Activated naive CD4-positive, alpha-beta T cell treated with anti-CD3 and anti-CD28 coated beads, Interleukin-2, amount 50 U/mL, for 16 hours (primary cell): ENCODE data around the gene CDH22.

Experiments
- DNase-seq: peaks from one replicate; pipeline ENCODE4 v3.0.0-alpha.2; 2020

Gene CDH22

DNA sequence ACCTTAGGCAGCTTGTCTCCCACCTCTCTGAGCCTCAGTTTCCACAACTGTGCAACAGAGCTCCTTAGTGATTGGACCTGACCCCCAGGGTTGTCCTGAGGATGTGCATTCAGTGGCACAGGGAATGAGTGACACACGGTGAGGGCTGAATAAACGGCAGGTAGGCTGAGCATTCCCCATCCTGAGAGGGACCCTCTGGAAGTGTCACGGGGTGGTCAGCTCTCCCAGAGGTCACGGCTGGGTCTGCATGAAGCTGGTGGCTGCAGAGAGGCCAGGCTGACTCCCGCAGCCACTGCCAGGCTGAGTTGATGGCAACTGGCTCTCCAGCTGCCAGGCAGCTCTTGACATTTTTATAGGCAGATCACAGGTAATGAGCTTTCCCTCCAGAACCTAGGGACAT is 147.6 kb downstream of the CDH22 start:
- no peak for DNase-seq

GRCh38 chr20:46159101-46159897 is 149.0 kb downstream of the CDH22 start:
- DNase-seq: no peak

GRCh38 chr20:46158476-46158987 is 149.8 kb downstream of the CDH22 start:
- DNase-seq: no peak

DNA sequence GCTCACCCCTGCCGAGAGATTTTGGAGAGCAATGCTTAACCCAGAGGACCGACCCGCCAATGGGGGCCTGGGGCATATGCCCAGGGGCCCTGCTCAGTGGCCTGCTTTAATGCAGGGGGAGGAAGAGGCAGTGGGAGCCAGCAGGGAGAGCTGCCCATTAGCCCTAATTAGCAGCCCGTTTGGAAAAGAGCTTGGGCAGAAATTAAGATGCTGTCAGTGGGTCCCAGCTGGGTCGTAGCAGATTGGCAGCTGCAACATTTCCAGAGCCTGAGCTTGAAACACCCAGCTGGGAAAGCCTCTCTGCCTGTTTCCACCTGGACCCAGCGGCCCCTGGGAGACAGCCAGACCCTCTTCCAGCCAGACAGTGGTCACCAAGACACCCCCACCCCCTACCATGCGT is 150.7 kb downstream of the CDH22 start:
- no peak for DNase-seq

DNA sequence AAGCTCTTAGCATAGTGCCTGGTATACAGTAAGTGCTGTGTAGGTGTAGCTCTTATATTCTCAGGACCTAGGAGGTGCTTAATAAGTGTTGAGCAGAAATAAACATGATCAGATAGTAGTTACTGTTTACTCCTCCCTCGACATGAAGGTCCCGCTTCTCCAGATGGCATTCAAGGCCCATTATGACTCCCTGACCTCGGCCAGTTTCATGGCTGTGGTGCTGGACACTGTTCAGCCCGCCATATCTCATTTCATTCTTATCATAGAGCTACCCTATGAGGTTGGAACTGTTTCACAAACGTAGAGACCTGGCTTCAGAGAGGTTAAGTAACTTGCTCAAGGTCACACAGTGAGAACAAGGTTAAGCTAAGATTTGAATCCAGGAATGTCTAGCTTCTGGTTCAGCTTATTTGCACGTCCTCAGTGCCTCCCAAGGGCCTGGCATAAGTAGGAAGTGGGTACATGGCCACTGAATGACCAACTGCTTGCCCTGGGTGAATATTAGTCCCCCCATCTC is 151.2 kb downstream of the CDH22 start:
- DNase-seq: no peak

DNA sequence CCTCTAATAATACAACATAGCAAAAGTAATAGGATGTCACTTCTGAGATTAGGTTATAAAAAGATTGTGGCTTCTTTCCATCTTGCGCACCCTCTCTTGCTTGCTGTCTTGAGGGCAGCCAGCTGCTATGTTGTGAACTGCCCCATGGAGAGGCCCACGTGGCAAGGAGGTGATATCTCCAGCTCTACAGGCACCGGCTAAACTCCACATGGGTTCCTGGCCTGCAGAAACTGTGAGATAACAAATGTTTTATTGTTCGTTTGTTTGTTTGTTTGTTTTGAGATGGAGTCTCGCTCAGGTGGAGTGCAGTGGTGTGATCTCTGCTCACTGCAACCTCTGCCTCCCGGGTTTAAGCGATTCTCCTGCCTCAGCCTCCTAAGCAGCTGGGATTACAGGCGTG is 152.2 kb downstream of the CDH22 start:
- no peak for DNase-seq

GRCh38 chr20:46154796-46155195 is 153.5 kb downstream of the CDH22 start:
- DNase-seq: no peak

- no peak for DNase-seq
These were observed 154.0 kb downstream of the CDH22 start for GRCh38 chr20:46154305-46154704.

GRCh38 chr20:46152824-46153586 is 155.3 kb downstream of the CDH22 start:
- no peak for DNase-seq

DNA sequence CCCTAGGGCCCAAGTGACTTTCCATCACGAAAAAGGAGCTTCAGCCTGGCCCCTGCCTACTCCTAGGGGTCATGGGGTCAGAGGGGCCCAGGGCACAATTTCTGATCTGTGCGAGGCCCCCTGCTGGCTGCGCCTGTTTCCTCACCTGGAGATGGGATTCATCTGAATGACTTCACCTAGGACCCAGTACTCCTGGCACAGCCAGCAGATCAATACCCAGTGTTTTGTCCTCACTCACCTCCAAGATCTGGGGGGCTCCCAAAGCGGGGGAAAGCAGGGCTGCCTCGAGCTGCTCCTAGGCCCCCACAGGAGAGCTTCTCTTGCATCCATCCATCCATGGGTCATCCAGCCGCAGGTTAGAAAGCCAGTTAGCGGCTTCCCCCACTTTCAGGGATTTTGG is 156.4 kb downstream of the CDH22 start:
- no peak for DNase-seq

DNA sequence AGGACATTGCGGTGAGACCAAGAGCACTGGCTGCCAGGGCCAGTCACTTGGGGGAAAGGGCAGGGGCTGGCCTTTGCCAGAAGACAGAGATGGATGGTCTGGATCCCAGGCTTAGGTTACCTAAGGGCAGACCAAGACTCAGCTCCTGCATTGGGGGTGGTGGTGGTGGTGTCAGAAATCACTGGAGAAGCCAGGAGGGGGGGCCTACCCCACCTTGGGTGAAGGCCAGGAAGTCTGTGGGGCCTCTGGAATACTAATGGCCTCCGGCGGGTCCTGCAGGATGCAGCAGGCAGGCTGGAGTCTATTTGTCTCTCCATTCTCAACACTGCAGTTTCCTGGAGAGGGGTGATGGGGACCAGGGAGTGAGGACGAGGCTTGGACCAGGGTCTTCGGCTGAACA is 157.4 kb downstream of the CDH22 start:
- no peak for DNase-seq

- no peak for DNase-seq
These were observed 159.7 kb downstream of the CDH22 start for GRCh38 chr20:46148313-46149208.

- DNase-seq: no peak
These were observed 162.6 kb downstream of the CDH22 start for GRCh38 chr20:46145713-46146112.

DNA sequence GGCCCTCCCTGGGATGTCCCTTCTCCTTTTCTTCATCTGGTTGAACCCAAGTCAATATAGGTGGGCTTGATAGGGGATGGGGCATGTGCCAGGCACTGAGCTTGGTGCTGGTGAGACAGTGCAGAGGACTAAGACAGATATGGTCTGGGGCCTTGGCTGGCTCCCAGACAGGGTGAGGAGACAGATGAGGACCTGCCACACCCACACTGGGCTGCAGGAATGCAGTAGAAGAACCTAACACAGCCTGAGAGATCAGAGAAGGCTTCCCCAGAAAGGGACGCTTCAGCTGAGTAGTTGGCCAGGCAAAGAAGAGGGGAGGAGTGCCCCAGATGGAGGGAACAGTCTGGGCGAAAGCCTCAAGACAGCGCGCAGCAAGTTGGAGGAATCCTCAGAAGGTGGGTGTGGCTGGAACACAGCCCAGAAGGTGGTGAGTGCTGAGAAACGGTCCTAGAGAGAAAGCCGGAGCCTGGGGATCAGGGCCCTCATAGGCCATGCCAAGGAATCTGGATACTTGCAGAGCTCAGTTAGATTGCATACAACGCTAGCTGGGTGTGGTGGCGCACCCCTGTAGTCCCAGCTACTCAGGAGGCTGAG is 163.8 kb downstream of the CDH22 start:
- DNase-seq: no peak

- no peak for DNase-seq
These were observed 166.2 kb downstream of the CDH22 start for GRCh38 chr20:46142124-46142523.

- DNase-seq: no peak
These were observed 168.3 kb downstream of the CDH22 start for GRCh38 chr20:46139908-46140482.

DNA sequence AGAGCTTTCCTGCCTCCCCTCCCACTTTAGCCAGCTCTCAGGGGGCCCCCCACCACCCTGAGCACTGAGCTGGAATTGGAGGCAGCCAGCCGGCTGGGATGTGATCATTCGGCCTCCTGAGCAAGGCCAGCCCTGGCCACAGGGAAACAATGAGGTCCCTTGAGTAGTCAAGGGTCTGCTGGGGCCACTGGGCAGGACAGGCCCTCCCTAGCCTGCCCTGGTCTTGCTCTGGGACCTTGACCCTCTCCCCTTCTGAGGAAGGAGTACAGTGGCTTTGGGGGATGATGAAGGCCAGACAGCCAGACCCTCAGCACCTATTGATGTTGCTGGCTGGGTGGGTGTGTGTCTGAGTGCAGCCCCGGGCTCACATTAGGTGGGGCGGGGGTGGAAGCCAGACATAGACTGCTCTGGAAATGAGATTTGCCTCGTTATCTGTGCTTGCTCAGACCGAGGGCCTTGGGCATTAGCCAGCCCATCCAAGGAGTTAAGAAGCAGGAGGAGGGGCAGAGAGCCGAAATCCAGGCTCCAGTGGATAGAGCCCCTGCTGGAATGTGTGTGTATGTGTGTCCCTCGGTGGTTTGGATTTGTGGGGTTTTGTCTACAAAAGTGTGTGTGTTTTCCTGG is 168.9 kb downstream of the CDH22 start:
- no peak for DNase-seq

GRCh38 chr20:46137816-46138215 is 170.5 kb downstream of the CDH22 start:
- no peak for DNase-seq

- DNase-seq: no peak
These were observed 172.3 kb downstream of the CDH22 start for GRCh38 chr20:46135856-46136633.

DNA sequence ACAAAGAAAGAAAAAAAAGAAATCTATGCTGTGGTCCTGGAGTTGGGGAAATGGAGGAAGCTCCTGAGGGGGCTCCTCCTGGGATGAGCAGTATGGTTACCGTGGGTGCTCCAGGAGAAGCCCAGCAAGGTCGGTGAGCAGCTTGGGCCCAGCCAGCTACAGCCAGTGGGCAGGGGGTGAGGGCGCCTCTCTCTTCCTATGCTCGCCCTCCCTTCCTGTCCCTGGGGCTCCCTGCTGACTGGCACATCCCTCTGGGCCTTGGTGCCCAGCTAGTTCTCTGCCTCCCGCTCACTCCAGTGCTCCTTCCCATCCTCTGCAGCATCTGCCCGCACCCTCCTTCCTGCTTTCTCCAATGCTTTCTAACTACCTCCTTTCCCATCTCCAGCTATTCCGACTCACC is 173.6 kb downstream of the CDH22 start:
- DNase-seq: no peak
